DOHH2 (cell line): ENCODE measurements around the gene DMXL2.
"Not testable (repeated sequence)": the region's sequence is repeated elsewhere in the genome, so short reads cannot be mapped to it uniquely, and the experiment has no call there.

Experiments used
- EZH2phosphoT487 ChIP-seq: fragments of 200-600 bp; sonication (generic); IDR thresholded peaks from 2 replicates; pipeline ENCODE4 v1.6.1; 2017; ENCODE audit warnings: borderline replicate concordance, mild to moderate bottlenecking, antibody characterized with exemption, low read length, moderate library complexity, mixed read lengths
- TF ChIP-seq, protein P1 (sequence below): fragments of 200-600 bp; sonication (generic); IDR thresholded peaks from one replicate; pipeline ENCODE4 v1.5.1; 2014; ENCODE audit warnings: antibody characterized with exemption, mild to moderate bottlenecking, low read depth, low read length; ENCODE audit not compliant: poor library complexity, severe bottlenecking

DNA sequence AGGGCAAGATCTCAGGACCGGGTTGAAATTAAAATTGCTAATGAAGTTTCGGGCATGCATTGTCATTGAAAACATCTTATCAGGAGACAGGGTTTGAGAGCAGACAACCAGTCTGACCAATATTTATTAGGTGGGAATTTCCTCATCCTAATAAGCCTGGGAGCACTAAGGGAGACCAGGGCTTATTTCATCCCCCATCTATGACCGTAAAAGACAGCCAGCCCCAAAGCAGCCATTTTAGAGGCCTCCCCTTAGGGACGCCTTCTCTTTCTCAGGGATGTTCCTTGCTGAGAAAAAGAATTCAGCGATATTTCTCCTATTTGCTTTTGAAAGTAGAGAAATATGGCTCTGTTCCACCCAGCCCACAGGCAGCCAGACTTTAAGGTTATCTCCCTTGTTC lies 9.9 kb downstream of the DMXL2 start:
- TF ChIP-seq, protein P1, sequence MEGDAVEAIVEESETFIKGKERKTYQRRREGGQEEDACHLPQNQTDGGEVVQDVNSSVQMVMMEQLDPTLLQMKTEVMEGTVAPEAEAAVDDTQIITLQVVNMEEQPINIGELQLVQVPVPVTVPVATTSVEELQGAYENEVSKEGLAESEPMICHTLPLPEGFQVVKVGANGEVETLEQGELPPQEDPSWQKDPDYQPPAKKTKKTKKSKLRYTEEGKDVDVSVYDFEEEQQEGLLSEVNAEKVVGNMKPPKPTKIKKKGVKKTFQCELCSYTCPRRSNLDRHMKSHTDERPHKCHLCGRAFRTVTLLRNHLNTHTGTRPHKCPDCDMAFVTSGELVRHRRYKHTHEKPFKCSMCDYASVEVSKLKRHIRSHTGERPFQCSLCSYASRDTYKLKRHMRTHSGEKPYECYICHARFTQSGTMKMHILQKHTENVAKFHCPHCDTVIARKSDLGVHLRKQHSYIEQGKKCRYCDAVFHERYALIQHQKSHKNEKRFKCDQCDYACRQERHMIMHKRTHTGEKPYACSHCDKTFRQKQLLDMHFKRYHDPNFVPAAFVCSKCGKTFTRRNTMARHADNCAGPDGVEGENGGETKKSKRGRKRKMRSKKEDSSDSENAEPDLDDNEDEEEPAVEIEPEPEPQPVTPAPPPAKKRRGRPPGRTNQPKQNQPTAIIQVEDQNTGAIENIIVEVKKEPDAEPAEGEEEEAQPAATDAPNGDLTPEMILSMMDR, result not testable (repeated sequence)
- TF ChIP-seq EZH2phosphoT487, result not testable (repeated sequence)
